H9 (cell line): ENCODE measurements around the gene MORF4L1. TPM values are rescaled to one million over a fixed set of nuclear protein-coding genes. Genes with fewer than 3 reads are reported as not detected.

Experiments used
- DNase-seq: peaks from one replicate; pipeline ENCODE4 v3.0.0-alpha.2; 2017
- H2AFZ ChIP-seq: one replicate; pipeline ENCODE4 v1.6.1; 2013; ENCODE audit warnings: mild to moderate bottlenecking, low read length, control low read depth, moderate library complexity
- H2AK5ac ChIP-seq: 2 replicates; pipeline ENCODE4 v1.6.1; 2013; ENCODE audit warnings: low read length, control low read depth, mixed read lengths; ENCODE audit not compliant: insufficient read length
- H2BK120ac ChIP-seq: one replicate; pipeline ENCODE4 v1.6.1; 2013; ENCODE audit warnings: low read depth, mild to moderate bottlenecking, low read length, control low read depth, inconsistent platforms; ENCODE audit not compliant: poor library complexity, severe bottlenecking
- H2BK12ac ChIP-seq: 2 replicates; pipeline ENCODE4 v1.6.1; 2013; ENCODE audit warnings: low read length, control low read depth, mixed read lengths, low read depth; ENCODE audit not compliant: insufficient read length
- H2BK15ac ChIP-seq: 2 replicates; pipeline ENCODE4 v1.6.1; 2013; ENCODE audit warnings: low read depth, low read length, control low read depth
- H2BK20ac ChIP-seq: one replicate; pipeline ENCODE4 v1.6.1; 2013; ENCODE audit warnings: low read depth, mild to moderate bottlenecking, low read length, control low read depth, inconsistent platforms; ENCODE audit not compliant: poor library complexity, severe bottlenecking
- H2BK5ac ChIP-seq: 2 replicates; pipeline ENCODE4 v1.6.1; 2013; ENCODE audit warnings: low read length, control low read depth, mixed read lengths; ENCODE audit not compliant: insufficient read length
- H3K14ac ChIP-seq: 2 replicates; pipeline ENCODE4 v1.6.1; 2013; ENCODE audit warnings: low read length, control low read depth; ENCODE audit not compliant: insufficient read depth
- H3K18ac ChIP-seq: 2 replicates; pipeline ENCODE4 v1.6.1; 2013; ENCODE audit warnings: low read depth, mild to moderate bottlenecking, mixed read lengths, low read length, control low read depth; ENCODE audit not compliant: insufficient read length
- H3K23ac ChIP-seq: 2 replicates; pipeline ENCODE4 v1.6.1; 2013; ENCODE audit warnings: low read length, control low read depth, mixed read lengths, low read depth; ENCODE audit not compliant: insufficient read length
- H3K23me2 ChIP-seq: 2 replicates; pipeline ENCODE4 v1.6.1; 2013; ENCODE audit warnings: low read depth, mild to moderate bottlenecking, mixed read lengths, low read length, control low read depth; ENCODE audit not compliant: insufficient read length, poor library complexity, severe bottlenecking
- H3K27ac ChIP-seq: 2 replicates; pipeline ENCODE4 v1.5.1; 2013; ENCODE audit warnings: low read length, control low read depth, mixed read lengths, low read depth; ENCODE audit not compliant: insufficient read length
- H3K27me3 ChIP-seq: 2 replicates; pipeline ENCODE4 v1.6.1; 2013; ENCODE audit warnings: low read length, control low read depth, inconsistent platforms; ENCODE audit not compliant: insufficient read depth
- H3K4ac ChIP-seq: 2 replicates; pipeline ENCODE4 v1.6.1; 2013; ENCODE audit warnings: low read depth, mild to moderate bottlenecking, control low read depth, inconsistent platforms, low read length, moderate library complexity
- H3K4me1 ChIP-seq: 2 replicates; pipeline ENCODE4 v1.6.1; 2013; ENCODE audit warnings: low read length, control low read depth, inconsistent platforms; ENCODE audit not compliant: insufficient read depth
- H3K4me2 ChIP-seq: 2 replicates; pipeline ENCODE4 v1.6.1; 2013; ENCODE audit warnings: low read length, control low read depth, mixed read lengths; ENCODE audit not compliant: insufficient read length, insufficient read depth
- H3K56ac ChIP-seq: 2 replicates; pipeline ENCODE4 v1.6.1; 2013; ENCODE audit warnings: low read depth, mild to moderate bottlenecking, mixed read lengths, low read length, control low read depth; ENCODE audit not compliant: insufficient read length
- H3K79me1 ChIP-seq: 2 replicates; pipeline ENCODE4 v1.6.1; 2013; ENCODE audit warnings: low read depth, mild to moderate bottlenecking, moderate library complexity, low read length, control low read depth, inconsistent platforms; ENCODE audit not compliant: insufficient read depth, poor library complexity, severe bottlenecking
- H3K79me2 ChIP-seq: 2 replicates; pipeline ENCODE4 v1.6.1; 2013; ENCODE audit warnings: low read length, control low read depth, inconsistent platforms; ENCODE audit not compliant: insufficient read depth
- H3K9ac ChIP-seq: 2 replicates; pipeline ENCODE4 v1.6.1; 2013; ENCODE audit warnings: low read length, control low read depth, mixed read lengths; ENCODE audit not compliant: insufficient read length; ENCODE audit errors: extremely low read depth
- H3K9me3 ChIP-seq: one replicate; pipeline ENCODE4 v1.6.1; 2013; ENCODE audit warnings: low read depth, low read length, inconsistent platforms; ENCODE audit not compliant: control insufficient read depth
- H3T11ph ChIP-seq: one replicate; pipeline ENCODE4 v1.6.1; 2013; ENCODE audit warnings: mild to moderate bottlenecking, low read length, control low read depth, inconsistent platforms
- H4K20me1 ChIP-seq: one replicate; pipeline ENCODE4 v1.6.1; 2013; ENCODE audit not compliant: control insufficient read depth, insufficient read length, insufficient read depth
- H4K5ac ChIP-seq: 2 replicates; pipeline ENCODE4 v1.6.1; 2013; ENCODE audit warnings: low read depth, mild to moderate bottlenecking, mixed read lengths, low read length, control low read depth; ENCODE audit not compliant: insufficient read length
- H4K8ac ChIP-seq: replicated peaks from 2 replicates; pipeline ENCODE4 v1.6.1; 2013; ENCODE audit warnings: low read length, control low read depth, mixed read lengths, low read depth; ENCODE audit not compliant: insufficient read length
- H4K91ac ChIP-seq: 2 replicates; pipeline ENCODE4 v1.6.1; 2013; ENCODE audit warnings: low read depth, mild to moderate bottlenecking, moderate library complexity, mixed read lengths, low read length, control low read depth; ENCODE audit not compliant: insufficient read length
- H3K27ac Mint-ChIP-seq, 3 experiments: 2 replicates in 2 of 3; 3 replicates in 1 of 3; pipeline ENCODE4 v1.8.0; 2020 to 2021; ENCODE audit warnings: mixed read lengths in 3 of 3, mild to moderate bottlenecking in 1 of 3, moderate library complexity in 1 of 3
- H3K27me3 Mint-ChIP-seq: 2 replicates; pipeline ENCODE4 v1.8.0; 2021; ENCODE audit warnings: low read depth, mild to moderate bottlenecking, moderate library complexity, mixed read lengths
- H3K36me3 Mint-ChIP-seq, 3 experiments: 2 replicates in 2 of 3; 3 replicates in 1 of 3; pipeline ENCODE4 v1.8.0; 2020 to 2021; ENCODE audit warnings: low read depth in 3 of 3, mixed read lengths in 3 of 3; ENCODE audit not compliant: insufficient read depth in 1 of 3
- H3K4me1 Mint-ChIP-seq, 2 experiments: 2 replicates each; pipeline ENCODE4 v1.8.0; 2020; ENCODE audit warnings: mixed read lengths in 2 of 2
- H3K4me3 Mint-ChIP-seq, 2 experiments: 2 replicates in 1 of 2; 3 replicates in 1 of 2; pipeline ENCODE4 v1.8.0; 2020 to 2021; ENCODE audit warnings: mild to moderate bottlenecking in 2 of 2, mixed read lengths in 2 of 2, moderate library complexity in 1 of 2
- H3K9me3 Mint-ChIP-seq, 2 experiments: 2 replicates in 1 of 2; 3 replicates in 1 of 2; pipeline ENCODE4 v1.8.0; 2020; ENCODE audit warnings: mild to moderate bottlenecking in 2 of 2, mixed read lengths in 2 of 2, moderate library complexity in 1 of 2
- WGBS: extraction: QIAGEN DNeasy Blood & Tissue Kit; methylation state at CpG from one replicate; pipeline ENCODE4 v1.1.7; 2013; ENCODE audit warnings: missing lambda C conversion rate, low lambda C conversion rate, mixed read lengths; ENCODE audit not compliant: insufficient read length; ENCODE audit errors: extremely low coverage; 5-methylcytosine and 5-hydroxymethylcytosine counted together
- total RNA-seq: library from RNA; stranded (reverse); gene quantifications from 2 replicates; pipeline ENCODE4 v1.2.1, GENCODE V29; 2021
- TF ChIP-seq, protein P1 (sequence below): fragments of 200-600 bp; sonication (generic); conservative IDR thresholded peaks from 3 replicates; pipeline ENCODE4 v1.8.0; 2021; ENCODE audit warnings: antibody characterized with exemption, mild to moderate bottlenecking

Gene MORF4L1
- total RNA-seq, 1 experiment from 2014 or later, result 544 TPM

DNA sequence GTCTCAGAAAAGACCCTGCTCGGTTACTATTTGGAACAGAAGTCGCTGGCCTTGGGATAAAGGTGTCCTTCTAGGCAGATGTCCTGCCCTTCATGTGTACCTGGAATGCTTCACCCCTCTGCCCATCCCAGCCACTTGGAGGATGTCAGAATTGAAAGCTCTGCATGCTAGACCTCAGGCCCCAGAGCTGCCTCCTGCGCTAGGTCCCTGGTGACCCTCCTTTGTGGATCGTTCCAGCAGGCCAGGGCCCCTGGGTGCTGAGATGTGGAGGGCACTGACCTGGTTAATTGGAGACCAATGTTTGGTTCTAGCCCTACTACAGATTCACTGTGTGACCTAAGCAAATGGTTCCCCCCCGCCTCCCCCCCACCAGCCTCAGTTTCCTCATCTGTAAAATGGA, 74.8 kb downstream of the MORF4L1 start:
- Histone ChIP-seq H4K20me1 (no peaks in the 10 kb centered on the region), H3K27me3 (no peaks in the 10 kb centered on the region; the same call in 1 of the 2 replicates), H2BK15ac (no peak overlapping the region), H2BK120ac (no peak overlapping the region), H3K23ac (no peak overlapping the region), H3K79me2 (no peaks in the 10 kb centered on the region), H3T11ph (no peak overlapping the region), H3K56ac (no peak overlapping the region), H3K14ac (no peak overlapping the region), H3K23me2 (peaks cover 8% of the 10 kb centered on the region), H3K27ac (no peak overlapping the region), H3K4me1 (peaks cover 4% of the 10 kb centered on the region; the same call in 1 of the 2 replicates), H2BK20ac (no peak overlapping the region), H3K4me2 (no peak overlapping the region), H2AK5ac (no peak overlapping the region), H3K18ac (no peak overlapping the region), H3K9me3 (no peaks in the 10 kb centered on the region), H3K4ac (no peak overlapping the region), H4K5ac (no peak overlapping the region), H2BK5ac (no peak overlapping the region), H2AFZ (no peak overlapping the region), H4K8ac (no peak overlapping the region), H4K91ac (no peak overlapping the region), H3K9ac (no peak overlapping the region), H3K79me1 (no peaks in the 10 kb centered on the region), H2BK12ac (no peak overlapping the region)
- H3K27ac Mint-ChIP-seq, result no peak overlapping the region
- no peaks in the 10 kb centered on the region; a peak in 1 of 7 replicates for H3K36me3 Mint-ChIP-seq
- DNase-seq, result no peak
- peaks cover 26 to 32% of the 10 kb centered on the region in 2 experiments for H3K4me1 Mint-ChIP-seq
- no peaks in the 10 kb centered on the region for H3K9me3 Mint-ChIP-seq
- WGBS, result no CpG with 5 or more reads among the region's 5 CpGs
- H3K27me3 Mint-ChIP-seq, result peaks cover 46% of the 10 kb centered on the region
- TF ChIP-seq, protein P1, sequence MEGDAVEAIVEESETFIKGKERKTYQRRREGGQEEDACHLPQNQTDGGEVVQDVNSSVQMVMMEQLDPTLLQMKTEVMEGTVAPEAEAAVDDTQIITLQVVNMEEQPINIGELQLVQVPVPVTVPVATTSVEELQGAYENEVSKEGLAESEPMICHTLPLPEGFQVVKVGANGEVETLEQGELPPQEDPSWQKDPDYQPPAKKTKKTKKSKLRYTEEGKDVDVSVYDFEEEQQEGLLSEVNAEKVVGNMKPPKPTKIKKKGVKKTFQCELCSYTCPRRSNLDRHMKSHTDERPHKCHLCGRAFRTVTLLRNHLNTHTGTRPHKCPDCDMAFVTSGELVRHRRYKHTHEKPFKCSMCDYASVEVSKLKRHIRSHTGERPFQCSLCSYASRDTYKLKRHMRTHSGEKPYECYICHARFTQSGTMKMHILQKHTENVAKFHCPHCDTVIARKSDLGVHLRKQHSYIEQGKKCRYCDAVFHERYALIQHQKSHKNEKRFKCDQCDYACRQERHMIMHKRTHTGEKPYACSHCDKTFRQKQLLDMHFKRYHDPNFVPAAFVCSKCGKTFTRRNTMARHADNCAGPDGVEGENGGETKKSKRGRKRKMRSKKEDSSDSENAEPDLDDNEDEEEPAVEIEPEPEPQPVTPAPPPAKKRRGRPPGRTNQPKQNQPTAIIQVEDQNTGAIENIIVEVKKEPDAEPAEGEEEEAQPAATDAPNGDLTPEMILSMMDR, result no peak
- no peak overlapping the region; a peak in 1 of 5 replicates for H3K4me3 Mint-ChIP-seq

Other genes with a start within 250 kb of the MORF4L1 start
- 1.9 TPM in 2 replicates for gene CHRNB4, start 231.7 kb upstream of the MORF4L1 start, total RNA-seq
- gene ADAMTS7, start 61.4 kb upstream of the MORF4L1 start, total RNA-seq, result 23.1 and 25.0 TPM in 2 replicates
- 15.5 and 16.8 TPM in 2 replicates for gene CTSH, start 72.2 kb downstream of the MORF4L1 start, total RNA-seq
- gene RASGRF1, start 217.9 kb downstream of the MORF4L1 start, total RNA-seq, result 0.33 and 0.48 TPM in 2 replicates